WERI-Rb-1 (cell line): Measurements from ENCODE around the gene RBP5.

ENCODE experiments used
- DNase-seq: peaks from one replicate; pipeline ENCODE4 v3.0.0-alpha.2; 2020
- H3K27ac ChIP-seq: fragments of 250-450 bp; sonication (Bioruptor Pico); 2 replicates; pipeline ENCODE4 v1.5.1; 2020; ENCODE audit warnings: mild to moderate bottlenecking, moderate library complexity
- H3K27me3 ChIP-seq: fragments of 250-450 bp; sonication (Bioruptor Pico); 2 replicates; pipeline ENCODE4 v1.5.1; 2021; ENCODE audit warnings: mild to moderate bottlenecking, low read depth, moderate library complexity; ENCODE audit not compliant: insufficient read depth, severe bottlenecking
- H3K36me3 ChIP-seq: fragments of 250-450 bp; sonication (Bioruptor Pico); 2 replicates; pipeline ENCODE4 v1.5.1; 2020; ENCODE audit warnings: mild to moderate bottlenecking, moderate library complexity
- H3K4me3 ChIP-seq: 2 replicates; pipeline ENCODE4 v1.5.1; 2011; ENCODE audit warnings: low read depth, mild to moderate bottlenecking, control low read depth, low read length
- H3K9me3 ChIP-seq: fragments of 250-450 bp; sonication (Bioruptor Pico); 2 replicates; pipeline ENCODE4 v1.5.1; 2021; ENCODE audit warnings: mild to moderate bottlenecking, moderate library complexity; ENCODE audit not compliant: severe bottlenecking
- TF ChIP-seq, protein P1 (sequence below): IDR thresholded peaks from 2 replicates; pipeline ENCODE4 v1.5.1; 2011; ENCODE audit warnings: low read depth, mild to moderate bottlenecking, control low read depth, inconsistent platforms, low read length

Gene RBP5

DNA sequence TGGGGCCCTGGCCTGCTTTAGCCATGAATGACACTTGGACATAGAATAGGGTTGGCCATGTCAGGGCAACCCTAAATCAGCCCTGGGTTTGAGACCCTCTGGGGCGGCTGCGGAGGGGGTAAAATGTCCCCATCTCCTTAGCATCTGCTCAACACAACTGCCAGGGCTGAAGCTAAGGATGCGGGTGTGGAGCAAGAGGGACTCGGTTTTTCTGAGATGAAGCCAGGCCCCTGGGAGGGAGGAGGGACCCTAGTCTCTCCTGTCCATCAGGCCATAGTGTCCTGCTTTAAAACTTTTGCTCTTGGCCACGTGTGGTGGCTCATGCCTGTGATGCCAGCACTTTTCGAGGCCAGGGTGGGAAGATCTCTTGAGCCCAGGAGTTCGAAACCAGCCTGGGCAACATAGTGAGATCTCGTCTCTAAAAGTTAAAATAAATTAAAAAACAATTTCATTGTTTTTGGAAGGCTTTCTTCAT lies 35.7 kb downstream of the RBP5 start:
- TF ChIP-seq, protein P1, sequence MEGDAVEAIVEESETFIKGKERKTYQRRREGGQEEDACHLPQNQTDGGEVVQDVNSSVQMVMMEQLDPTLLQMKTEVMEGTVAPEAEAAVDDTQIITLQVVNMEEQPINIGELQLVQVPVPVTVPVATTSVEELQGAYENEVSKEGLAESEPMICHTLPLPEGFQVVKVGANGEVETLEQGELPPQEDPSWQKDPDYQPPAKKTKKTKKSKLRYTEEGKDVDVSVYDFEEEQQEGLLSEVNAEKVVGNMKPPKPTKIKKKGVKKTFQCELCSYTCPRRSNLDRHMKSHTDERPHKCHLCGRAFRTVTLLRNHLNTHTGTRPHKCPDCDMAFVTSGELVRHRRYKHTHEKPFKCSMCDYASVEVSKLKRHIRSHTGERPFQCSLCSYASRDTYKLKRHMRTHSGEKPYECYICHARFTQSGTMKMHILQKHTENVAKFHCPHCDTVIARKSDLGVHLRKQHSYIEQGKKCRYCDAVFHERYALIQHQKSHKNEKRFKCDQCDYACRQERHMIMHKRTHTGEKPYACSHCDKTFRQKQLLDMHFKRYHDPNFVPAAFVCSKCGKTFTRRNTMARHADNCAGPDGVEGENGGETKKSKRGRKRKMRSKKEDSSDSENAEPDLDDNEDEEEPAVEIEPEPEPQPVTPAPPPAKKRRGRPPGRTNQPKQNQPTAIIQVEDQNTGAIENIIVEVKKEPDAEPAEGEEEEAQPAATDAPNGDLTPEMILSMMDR = no peak
- Histone ChIP-seq H3K4me3 (no peak overlapping the region), H3K9me3 (no peaks in the 10 kb centered on the region), H3K27ac (no peak overlapping the region), H3K36me3 (no peaks in the 10 kb centered on the region), H3K27me3 (no peaks in the 10 kb centered on the region)
- DNase-seq = no peak

DNA sequence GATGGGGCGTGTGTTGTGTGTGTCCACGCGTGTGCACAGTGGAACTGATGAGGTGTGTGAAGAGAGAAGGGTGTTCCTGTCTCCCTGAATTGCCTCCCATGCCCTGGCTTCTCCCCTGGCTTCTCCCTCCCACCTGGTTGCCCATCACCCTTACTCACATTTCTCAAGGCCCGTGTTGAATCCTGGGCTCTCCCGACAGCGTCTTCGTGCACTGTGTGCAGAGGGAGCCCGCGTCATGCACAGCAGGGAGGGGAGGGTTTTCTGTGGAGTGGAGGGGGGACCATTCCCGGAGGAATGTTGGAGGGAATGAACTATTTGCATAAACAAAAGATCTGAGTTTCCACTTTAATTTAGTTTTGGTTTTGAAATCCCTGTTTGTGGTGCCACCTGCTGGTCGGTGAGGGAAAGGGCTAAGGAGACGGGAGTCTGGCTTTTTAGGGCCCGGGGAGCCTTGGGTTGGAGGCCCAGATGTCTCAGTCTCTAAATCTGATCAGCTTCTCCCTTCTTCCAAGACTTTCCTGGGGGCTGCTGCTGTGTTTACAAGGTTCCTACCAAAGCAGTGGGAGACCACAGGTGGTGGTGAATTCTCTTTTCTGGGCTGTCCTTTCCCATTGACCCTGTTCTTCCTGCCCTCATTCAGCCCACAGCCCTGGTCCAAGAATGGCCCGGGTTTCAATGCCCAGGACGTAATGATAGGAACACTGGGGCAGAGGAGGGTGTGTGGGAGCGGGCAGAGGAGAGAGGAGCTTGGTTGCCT lies 36.3 kb downstream of the RBP5 start, which contains the start of gene C1R:
C1R (minus strand) TSS at position 217 of the 757 bp plus-strand sequence; CDS start at position 160, 57 bp downstream.
- TF ChIP-seq, protein P1 = peak; percentile 77
- H3K4me3 ChIP-seq = peak within 1 kb of the TSS; percentile 7
- H3K36me3 ChIP-seq = no peaks in the 10 kb centered on the region
- no peaks in the 10 kb centered on the region for H3K9me3 ChIP-seq
- no peaks in the 10 kb centered on the region for H3K27me3 ChIP-seq
- peak; percentile 62 for DNase-seq
- H3K27ac ChIP-seq = no peak within 1 kb of the TSS

GRCh38 chr12:7091660-7092228 lies 36.9 kb downstream of the RBP5 start:
- no peak overlapping the region for H3K27ac ChIP-seq
- DNase-seq = no peak
- H3K36me3 ChIP-seq = no peaks in the 10 kb centered on the region

GRCh38 chr12:7091171-7091570 lies 37.5 kb downstream of the RBP5 start:
- no peak overlapping the region for H3K4me3 ChIP-seq
- TF ChIP-seq, protein P1 = no peak
- H3K27ac ChIP-seq = no peak overlapping the region
- no peaks in the 10 kb centered on the region for H3K27me3 ChIP-seq
- DNase-seq = no peak
- H3K9me3 ChIP-seq = no peaks in the 10 kb centered on the region
- H3K36me3 ChIP-seq = no peaks in the 10 kb centered on the region

More at GRCh38 chr12:7091660-7092228, 36.9 kb downstream of the RBP5 start:
- Histone ChIP-seq H3K4me3 (no peak overlapping the region), H3K9me3 (no peaks in the 10 kb centered on the region), H3K27me3 (no peaks in the 10 kb centered on the region)
- TF ChIP-seq, protein P1 = no peak

- H3K36me3 ChIP-seq = no peaks in the 10 kb centered on the region
- no peak overlapping the region for H3K4me3 ChIP-seq
- TF ChIP-seq, protein P1 = no peak
- no peaks in the 10 kb centered on the region for H3K9me3 ChIP-seq
- H3K27me3 ChIP-seq = no peaks in the 10 kb centered on the region
- DNase-seq = no peak
- no peak overlapping the region for H3K27ac ChIP-seq
Observed at GRCh38 chr12:7090222-7090998, 38.3 kb downstream of the RBP5 start.
